Right atrium auricular region (tissue), 2 donors: ENCODE results near the gene C16orf90. TPM values are rescaled to one million over a fixed set of nuclear protein-coding genes. Genes with fewer than 3 reads are reported as not detected.

ENCODE experiments used
- DNase-seq: peaks from one replicate; pipeline ENCODE4 v3.0.0-alpha.2; 2019; ENCODE audit warnings: low spot score
- H3K27ac ChIP-seq, 2 donors: fragments of 200-600 bp; sonication (generic); 1 replicate in 1 of 2; 2 replicates in 1 of 2; pipeline ENCODE4 v1.5.1; 2016 to 2019
- H3K27me3 ChIP-seq, 2 donors: fragments of 200-600 bp; sonication (generic); one replicate each; pipeline versions ENCODE4 v1.5.1 to v1.6.0; 2017 to 2019
- H3K36me3 ChIP-seq: fragments of 200-600 bp; sonication (generic); one replicate; pipeline ENCODE4 v1.5.1; 2016
- H3K4me1 ChIP-seq, 2 donors: fragments of 200-600 bp; sonication (generic); one replicate each; pipeline versions ENCODE4 v1.5.1 to v1.6.0; 2017 to 2019
- H3K4me3 ChIP-seq, 2 donors: fragments of 200-600 bp; sonication (generic); 1 replicate in 1 of 2; 2 replicates in 1 of 2; pipeline ENCODE4 v1.5.1; 2017 to 2019; ENCODE audit warnings: mild to moderate bottlenecking in 1 of 2, moderate library complexity in 1 of 2
- H3K9me3 ChIP-seq, 2 donors: fragments of 200-600 bp; sonication (generic); one replicate each; pipeline ENCODE4 v1.5.1; 2019
- microRNA-seq, 2 donors: library from miRNA; unstranded; fragments of <30 nt; microRNA quantifications; one replicate each; pipeline ENCODE4, GENCODE V29; 2016 to 2017; ENCODE audit warnings: borderline number of aligned reads in 2 of 2, borderline replicate concordance in 1 of 2
- total RNA-seq, 2 donors: library from RNA; depleted of rRNA; stranded (reverse); fragments of >200 nt; gene quantifications; one replicate each; pipeline ENCODE4 v1.1.0, GENCODE V29; 2016
- TF ChIP-seq, protein P1 (sequence below), 2 donors: fragments of 200-600 bp; sonication (generic); IDR thresholded peaks; one replicate each; pipeline ENCODE4 v1.5.1; 2019; ENCODE audit warnings: antibody characterized with exemption in 2 of 2

C16orf90 gene
- total RNA-seq, 2 donors from 2014 or later: not detected

DNA sequence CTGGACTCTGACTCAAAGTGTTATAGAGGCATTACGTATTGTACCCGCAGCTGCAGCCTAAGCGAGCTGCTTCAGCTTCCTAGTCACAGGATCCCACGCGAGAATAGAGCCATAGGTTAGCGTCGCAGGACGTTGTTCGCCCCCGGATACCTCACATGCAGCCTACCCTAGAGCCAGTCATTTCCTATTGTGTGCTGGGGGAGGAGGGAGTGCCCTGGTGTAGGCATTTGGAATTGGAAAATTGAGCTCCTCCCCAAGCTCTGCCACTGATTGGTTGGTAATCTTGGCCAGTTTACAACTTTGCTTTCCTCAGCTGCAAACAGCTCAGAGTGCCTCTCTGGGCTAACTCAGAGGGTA, 51.3 kb downstream of the C16orf90 start:
- DNase-seq: no peak
- peaks cover 0 to 16% of the 10 kb centered on the region in 2 donors for H3K9me3 ChIP-seq
- H3K4me1 ChIP-seq: peaks cover 0 to 8% of the 10 kb centered on the region in 2 donors
- no peaks in the 10 kb centered on the region for H3K27me3 ChIP-seq
- peaks cover 10% of the 10 kb centered on the region for H3K36me3 ChIP-seq
- peak overlapping the region; percentile 73 to 82 for H3K27ac ChIP-seq
- TF ChIP-seq, protein P1, sequence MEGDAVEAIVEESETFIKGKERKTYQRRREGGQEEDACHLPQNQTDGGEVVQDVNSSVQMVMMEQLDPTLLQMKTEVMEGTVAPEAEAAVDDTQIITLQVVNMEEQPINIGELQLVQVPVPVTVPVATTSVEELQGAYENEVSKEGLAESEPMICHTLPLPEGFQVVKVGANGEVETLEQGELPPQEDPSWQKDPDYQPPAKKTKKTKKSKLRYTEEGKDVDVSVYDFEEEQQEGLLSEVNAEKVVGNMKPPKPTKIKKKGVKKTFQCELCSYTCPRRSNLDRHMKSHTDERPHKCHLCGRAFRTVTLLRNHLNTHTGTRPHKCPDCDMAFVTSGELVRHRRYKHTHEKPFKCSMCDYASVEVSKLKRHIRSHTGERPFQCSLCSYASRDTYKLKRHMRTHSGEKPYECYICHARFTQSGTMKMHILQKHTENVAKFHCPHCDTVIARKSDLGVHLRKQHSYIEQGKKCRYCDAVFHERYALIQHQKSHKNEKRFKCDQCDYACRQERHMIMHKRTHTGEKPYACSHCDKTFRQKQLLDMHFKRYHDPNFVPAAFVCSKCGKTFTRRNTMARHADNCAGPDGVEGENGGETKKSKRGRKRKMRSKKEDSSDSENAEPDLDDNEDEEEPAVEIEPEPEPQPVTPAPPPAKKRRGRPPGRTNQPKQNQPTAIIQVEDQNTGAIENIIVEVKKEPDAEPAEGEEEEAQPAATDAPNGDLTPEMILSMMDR (IDR thresholded peaks at IDR 0.05): no peak
- peak overlapping the region; percentile 55 to 66 for H3K4me3 ChIP-seq

Small RNA genes within 50 kb of the gene (microRNA-seq; reads per million reads assigned to microRNA genes)
- gene MIR6126: 0 reads per million in 2 donors

Other genes with a start within 250 kb of the C16orf90 start
- gene MEFV, start 238.9 kb downstream of the C16orf90 start, total RNA-seq: 1 to 10 TPM in 1 of 2 donors, under 1 TPM in 1; 0.82 to 2.2 TPM
- gene ZNF263, start 212.0 kb downstream of the C16orf90 start, total RNA-seq: 10 to 100 TPM; 11.0 to 18.0 TPM
- 1 to 10 TPM; 5.0 to 5.4 TPM for gene TIGD7, start 190.1 kb downstream of the C16orf90 start, total RNA-seq
- gene ZNF75A, start 190.0 kb downstream of the C16orf90 start, total RNA-seq: 10 to 100 TPM; 15.5 to 20.1 TPM
- gene OR2C1, start 139.6 kb downstream of the C16orf90 start, total RNA-seq: under 1 TPM in 1 of 2 donors, not detected in 1; 0.56 TPM
- 1 to 10 TPM; 4.2 to 9.4 TPM for gene ZSCAN32, start 94.5 kb downstream of the C16orf90 start, total RNA-seq
- gene ZNF174, start 94.3 kb downstream of the C16orf90 start, total RNA-seq: 10 to 100 TPM; 10.2 to 16.5 TPM
- 1 to 10 TPM; 1.3 to 2.2 TPM for gene ZNF597, start 52.0 kb downstream of the C16orf90 start, total RNA-seq
- gene NAA60, start 51.8 kb downstream of the C16orf90 start, total RNA-seq: 10 to 100 TPM; 28.1 to 29.1 TPM
- gene CLUAP1, start 5.5 kb upstream of the C16orf90 start, total RNA-seq: 10 to 100 TPM in 1 of 2 donors, 1 to 10 TPM in 1; 8.8 to 10.9 TPM
- 1 to 10 TPM in 1 of 2 donors, under 1 TPM in 1; 0.85 to 1.1 TPM for gene NLRC3, start 81.9 kb upstream of the C16orf90 start, total RNA-seq
- 1 to 10 TPM; 1.9 to 2.4 TPM for gene SLX4, start 116.1 kb upstream of the C16orf90 start, total RNA-seq
- 1 to 10 TPM; 2.7 to 6.7 TPM for gene DNASE1, start 159.2 kb upstream of the C16orf90 start, total RNA-seq
- gene TRAP1, start 222.0 kb upstream of the C16orf90 start, total RNA-seq: 10 to 100 TPM; 67.7 to 86.0 TPM